IPS-18c (cell line): ENCODE measurements around the gene GALNT14.

ENCODE experiments used
- H3K4me3 ChIP-seq: 2 replicates; pipeline ENCODE4 v1.7.0; 2013; ENCODE audit warnings: low read depth, mild to moderate bottlenecking, low read length, moderate library complexity; ENCODE audit not compliant: insufficient read depth
- H3K9me3 ChIP-seq: one replicate; pipeline ENCODE4 v1.6.1; 2013; ENCODE audit warnings: mild to moderate bottlenecking, low read length, moderate library complexity; ENCODE audit not compliant: control insufficient read depth, insufficient read depth

GALNT14 gene

DNA sequence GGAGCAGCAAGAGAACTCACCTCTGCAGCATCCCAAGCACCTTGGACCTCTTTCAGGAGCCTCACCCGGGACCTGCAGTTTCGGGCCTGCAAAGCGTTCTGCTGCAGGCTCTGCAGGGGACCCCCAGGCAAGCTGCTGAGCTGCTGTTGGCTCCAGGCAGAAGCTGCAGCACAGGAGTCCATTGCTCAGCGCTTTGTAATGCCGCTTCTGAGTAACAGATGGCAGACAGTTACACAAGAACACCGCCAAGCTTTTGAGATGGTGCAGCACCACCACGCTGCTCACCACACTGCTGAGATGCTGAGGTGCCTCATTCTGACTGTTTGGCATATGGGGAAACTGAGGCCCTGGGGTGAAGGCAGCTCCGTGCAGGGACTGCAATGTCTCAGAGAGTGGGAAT, 1.9 kb upstream of the GALNT14 start:
- Histone ChIP-seq H3K4me3 (no peak overlapping the region), H3K9me3 (no peaks in the 10 kb centered on the region)

DNA sequence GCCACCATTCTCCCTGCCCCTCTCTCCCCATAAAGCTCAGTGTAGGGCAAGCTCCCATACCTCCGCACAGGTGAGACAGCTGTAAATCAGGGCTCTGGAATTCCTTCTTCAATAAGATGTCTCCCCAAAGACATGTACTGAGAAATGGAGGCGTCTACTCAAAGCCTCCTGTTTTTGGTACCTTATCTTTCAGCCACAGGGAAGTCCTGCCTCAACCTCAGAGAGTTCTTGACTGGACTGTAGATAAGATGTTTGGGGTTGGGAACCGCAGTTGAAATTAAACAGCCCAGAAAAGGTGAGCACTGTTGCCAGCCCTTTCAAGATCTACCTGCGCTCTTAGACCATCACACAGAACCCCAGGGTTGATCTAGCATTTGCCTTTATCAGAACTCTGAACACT, 1.4 kb upstream of the GALNT14 start:
- H3K4me3 ChIP-seq: no peak overlapping the region
- no peaks in the 10 kb centered on the region for H3K9me3 ChIP-seq

DNA sequence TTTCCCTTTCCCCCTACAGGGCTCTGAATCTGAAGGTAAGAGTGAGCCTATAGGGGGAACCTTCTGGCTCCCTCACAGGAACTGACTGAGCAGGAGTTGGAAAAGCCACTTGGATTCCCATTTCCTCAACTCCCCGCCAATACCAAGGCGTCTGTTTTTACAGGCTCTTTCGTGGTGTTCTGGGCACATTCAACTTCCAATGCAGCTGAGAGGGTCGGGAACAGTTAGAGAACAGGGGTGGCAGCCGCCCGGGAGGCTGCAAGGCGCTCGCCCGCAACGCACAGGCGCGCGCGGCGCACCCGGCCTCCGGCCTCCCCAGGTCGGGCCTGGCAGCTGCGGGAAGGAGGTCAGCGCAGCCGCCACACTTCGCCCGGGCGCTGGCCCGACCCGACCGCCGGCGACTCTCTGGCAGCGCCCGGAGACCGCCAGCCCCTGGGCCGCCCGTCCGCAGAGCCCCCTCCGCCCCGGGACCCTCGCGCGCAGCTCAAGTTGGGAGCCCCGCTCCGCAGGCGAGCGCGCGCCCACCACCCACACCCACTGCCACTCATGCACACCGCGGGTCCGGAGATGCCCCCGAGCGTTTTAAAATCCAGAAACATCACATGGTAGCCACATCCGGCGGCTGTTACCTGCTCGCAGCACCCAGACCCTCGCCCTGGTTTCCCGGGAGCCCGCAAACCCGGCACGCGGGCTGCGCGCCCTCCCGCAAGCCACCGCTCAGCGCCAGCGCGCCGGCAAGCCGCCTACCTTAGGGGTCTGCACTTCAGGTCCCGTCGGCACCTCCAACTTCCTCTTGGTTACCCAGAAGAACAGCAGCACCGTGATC, 816 bp downstream of the GALNT14 start:
- peak overlapping the region; percentile 55 for H3K4me3 ChIP-seq

DNA sequence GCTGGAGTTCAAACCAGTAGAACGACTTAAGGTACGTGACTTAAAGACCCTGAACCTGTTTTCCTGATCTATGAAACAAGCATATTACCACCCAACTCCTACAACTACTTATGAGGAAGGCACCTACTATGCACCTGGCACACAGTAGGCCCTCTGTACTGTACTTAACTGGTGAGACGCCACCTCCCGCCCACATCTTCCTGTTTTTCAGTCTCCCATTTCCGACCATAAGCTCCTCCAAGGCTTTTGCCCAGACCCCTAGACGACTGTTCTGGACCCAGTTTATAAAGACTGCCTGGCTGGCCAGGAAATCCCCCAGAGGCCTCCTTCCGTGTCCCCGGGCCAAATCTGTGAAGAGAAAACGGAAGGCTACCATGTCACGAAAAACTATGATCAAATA, 1.5 kb downstream of the GALNT14 start:
- Histone ChIP-seq H3K9me3 (no peaks in the 10 kb centered on the region), H3K4me3 (no peak overlapping the region; the same call in 1 of the 2 replicates)

More for the DNA sequence above, 816 bp downstream of the GALNT14 start:
- H3K9me3 ChIP-seq: no peaks in the 10 kb centered on the region

DNA sequence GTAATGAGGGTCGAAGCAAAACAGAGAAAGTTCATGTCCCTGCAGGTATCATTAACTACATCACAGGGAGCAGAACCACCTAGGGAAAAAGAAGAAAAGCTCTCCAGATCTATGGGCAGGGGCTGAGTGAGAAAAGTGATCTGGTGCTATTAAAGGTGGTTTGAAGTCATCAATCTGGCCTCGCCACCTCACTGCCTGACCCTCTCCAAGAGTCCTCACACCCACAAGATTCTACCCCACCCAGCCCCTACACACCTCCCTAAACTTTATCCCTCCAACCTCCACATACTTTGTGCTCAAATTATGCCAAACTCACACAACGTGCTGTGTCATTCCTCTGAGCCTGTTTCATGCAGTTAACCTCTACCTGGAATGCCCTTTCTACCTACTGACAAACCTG, 2.2 kb downstream of the GALNT14 start:
- no peak overlapping the region for H3K4me3 ChIP-seq
- H3K9me3 ChIP-seq: no peaks in the 10 kb centered on the region

DNA sequence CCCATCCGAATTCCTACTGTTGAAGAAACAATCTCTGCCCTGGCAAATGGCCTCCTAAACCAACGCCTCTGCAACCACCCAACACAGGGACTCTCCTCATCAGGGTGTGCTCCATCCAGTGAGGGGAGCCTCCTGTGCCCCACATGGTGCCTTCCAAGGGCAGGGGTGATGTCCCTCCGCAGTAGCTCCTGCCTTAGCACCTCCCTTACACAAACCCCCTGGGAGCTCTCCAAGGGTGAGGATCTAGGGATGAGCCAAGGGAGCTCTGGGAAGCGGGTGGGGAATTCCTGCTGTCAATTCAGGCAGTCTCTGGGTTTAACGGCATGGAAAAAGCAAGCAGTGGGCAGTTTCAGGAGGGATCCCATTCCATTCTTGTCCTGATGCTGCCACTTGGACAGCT, 3.8 kb downstream of the GALNT14 start:
- Histone ChIP-seq H3K9me3 (no peaks in the 10 kb centered on the region), H3K4me3 (no peak overlapping the region)

DNA sequence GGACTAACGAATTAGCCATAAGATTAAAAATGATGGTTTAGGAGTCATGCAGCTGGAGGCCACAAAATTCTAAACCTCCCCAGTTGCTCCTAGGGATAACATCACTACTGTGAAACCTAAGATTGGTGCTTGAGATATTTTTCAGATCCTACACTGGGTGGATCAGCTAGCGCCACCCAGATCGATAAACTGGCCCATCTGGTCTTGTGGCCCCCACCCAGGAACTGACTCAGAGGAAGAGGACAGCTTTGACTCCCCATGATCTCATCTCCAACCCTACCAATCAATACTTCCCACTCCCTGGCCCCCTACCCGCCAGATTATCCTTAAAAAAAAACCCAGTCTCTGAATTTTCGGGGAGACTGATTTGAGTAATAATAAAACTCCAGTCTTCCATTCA, 5.5 kb downstream of the GALNT14 start:
- Histone ChIP-seq H3K4me3 (no peak overlapping the region), H3K9me3 (no peaks in the 10 kb centered on the region)

DNA sequence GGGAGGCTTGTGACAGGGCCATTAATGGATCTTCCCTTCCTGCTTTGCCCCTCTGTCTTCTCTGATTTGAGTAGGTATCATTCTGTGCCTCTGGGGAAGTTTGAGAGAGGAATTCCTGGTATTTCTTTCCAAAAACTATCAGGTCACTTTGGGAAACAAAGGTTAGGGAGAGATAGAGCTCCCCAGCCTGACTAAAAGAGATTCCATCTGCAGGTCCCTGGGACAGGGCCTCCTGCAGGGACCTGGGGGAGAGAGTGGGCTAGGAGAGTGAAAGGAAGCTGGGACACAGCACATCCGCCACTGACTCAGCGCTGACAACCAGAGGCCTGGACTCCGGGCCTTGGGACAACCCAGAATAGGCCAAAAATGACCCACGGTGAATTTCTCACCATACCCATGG, 6.4 kb downstream of the GALNT14 start:
- Histone ChIP-seq H3K4me3 (no peak overlapping the region), H3K9me3 (no peaks in the 10 kb centered on the region)

DNA sequence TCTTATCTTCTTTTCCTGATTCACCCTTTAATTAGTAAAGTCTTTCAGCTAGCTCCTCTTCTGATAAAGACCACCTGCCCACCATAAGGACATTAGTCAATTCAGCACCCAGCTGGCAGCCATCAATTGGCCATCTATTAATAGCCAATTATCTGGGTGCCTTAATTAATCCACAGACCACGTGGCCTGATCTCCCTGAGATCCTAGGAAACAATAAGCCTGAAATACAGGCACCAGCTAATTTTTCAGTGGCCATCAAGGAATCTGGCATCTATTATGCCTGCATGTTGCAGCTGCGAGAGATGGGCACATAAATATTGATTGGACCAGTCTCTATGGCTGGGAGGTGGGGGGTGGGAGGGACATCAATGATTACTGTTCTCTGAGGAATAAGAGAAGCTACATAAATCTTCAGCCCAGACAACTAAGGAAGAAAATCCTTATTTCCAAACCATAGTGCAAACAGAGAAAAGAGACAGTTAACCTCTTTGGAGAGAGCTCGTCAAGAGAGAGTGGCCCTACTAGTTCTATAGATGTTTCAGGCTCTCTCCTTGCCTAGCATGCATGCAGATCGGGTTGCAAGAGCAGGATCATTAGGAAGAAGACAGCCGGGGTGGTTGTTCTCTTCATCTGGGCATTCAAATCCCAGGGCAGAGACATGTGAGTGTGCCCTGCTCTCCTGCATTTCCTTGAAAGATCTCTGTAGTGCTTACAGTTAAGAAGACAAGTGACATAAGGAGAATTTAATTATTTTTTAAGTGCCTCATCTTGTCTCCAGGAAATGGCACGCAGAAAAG, 8.7 kb downstream of the GALNT14 start:
- Histone ChIP-seq H3K4me3 (no peak overlapping the region), H3K9me3 (no peaks in the 10 kb centered on the region)

DNA sequence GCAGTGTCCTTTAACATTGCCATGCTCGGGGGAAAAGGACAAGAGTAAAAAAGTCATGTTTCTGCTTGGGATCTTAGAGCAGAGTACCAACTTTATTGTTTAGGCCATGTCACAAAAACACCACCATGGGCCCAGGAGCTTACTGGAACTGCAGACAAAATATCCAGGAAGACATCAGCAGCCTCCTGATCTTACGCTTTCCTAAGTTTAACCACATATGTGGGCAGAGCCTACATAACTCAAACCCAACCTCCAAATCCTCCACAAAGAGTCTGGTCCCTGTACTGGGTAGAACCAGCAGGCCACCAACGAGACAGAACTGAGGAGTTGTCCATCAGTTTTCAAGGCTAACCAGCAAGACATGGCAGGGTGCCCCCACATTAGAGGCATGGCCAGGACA, 10.3 kb downstream of the GALNT14 start:
- H3K4me3 ChIP-seq: no peak overlapping the region
- no peaks in the 10 kb centered on the region for H3K9me3 ChIP-seq

DNA sequence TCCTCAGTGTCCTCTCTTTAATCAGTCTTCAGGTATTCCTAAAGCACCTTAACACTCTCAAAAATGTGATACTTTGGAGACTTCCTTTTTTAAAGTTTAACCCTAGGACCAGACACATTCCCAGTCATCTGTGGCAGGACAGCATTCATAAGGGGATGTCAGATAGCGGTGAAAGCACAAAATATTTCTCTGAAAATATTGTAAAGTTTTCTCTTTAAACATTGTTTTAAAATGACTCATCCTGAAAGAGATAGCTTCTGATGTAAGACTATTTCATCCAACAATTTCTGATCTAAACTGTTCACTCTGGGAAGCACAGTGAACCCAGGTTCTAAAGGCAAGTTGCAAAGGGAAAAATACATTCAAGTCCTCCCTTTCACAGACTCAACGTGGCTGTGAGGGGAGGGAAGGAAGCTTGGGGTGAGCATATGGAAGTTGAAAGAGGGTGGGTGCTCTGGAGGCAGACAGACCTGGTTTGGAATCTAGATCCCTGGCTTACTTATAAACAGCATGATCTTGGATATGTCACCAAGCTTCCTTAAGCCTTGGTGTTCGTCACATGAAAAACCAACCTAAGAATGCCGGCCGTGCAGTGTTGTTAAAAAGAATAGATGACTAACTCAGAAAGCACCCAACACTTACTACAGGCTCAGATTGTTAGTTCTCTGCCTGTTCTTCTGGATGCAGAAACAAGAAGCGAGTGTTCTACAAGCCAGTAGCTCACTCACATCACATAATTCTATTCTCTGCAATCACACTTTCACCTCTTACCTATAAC, 12.1 kb downstream of the GALNT14 start:
- Histone ChIP-seq H3K9me3 (no peaks in the 10 kb centered on the region), H3K4me3 (no peak overlapping the region)

DNA sequence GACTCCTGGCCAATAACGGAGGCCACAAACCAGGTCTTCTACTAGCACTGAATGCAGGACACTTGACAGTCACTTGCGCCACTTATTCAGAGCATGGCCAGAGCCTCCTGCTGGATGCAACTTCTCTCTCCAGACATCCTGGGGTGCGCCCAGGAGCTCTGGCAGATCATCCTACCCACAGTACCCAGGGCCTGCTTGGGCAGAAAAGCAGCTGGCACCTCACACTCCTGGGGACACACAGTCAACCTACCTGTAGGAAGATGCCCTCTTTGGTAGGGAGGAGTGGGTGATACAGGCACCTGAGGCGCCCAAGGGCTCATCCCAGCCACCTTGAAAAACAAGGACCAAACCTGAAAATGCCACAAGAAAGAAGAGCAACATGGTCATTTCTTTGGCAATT, 13.3 kb downstream of the GALNT14 start:
- Histone ChIP-seq H3K4me3 (no peak overlapping the region), H3K9me3 (no peaks in the 10 kb centered on the region)

DNA sequence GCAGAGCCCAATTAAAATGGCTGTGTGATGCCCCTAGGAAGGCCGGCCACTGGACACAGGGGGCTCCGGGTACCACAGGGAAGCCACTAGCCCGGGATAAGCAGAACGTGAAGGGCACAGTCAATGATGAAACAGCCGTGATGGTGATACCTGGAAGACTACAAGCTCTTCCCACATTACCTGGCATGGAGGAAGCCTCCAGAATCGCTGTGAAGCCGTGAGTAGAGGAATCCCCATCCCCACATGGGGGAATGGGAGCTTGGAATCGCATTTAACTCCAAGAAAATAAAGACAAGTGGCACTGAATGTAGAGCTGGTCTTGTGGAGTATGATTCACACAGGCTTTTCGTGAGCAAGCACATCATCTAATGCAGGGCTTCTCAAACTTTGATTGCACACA, 16.1 kb downstream of the GALNT14 start:
- H3K9me3 ChIP-seq: no peaks in the 10 kb centered on the region
- no peak overlapping the region for H3K4me3 ChIP-seq

DNA sequence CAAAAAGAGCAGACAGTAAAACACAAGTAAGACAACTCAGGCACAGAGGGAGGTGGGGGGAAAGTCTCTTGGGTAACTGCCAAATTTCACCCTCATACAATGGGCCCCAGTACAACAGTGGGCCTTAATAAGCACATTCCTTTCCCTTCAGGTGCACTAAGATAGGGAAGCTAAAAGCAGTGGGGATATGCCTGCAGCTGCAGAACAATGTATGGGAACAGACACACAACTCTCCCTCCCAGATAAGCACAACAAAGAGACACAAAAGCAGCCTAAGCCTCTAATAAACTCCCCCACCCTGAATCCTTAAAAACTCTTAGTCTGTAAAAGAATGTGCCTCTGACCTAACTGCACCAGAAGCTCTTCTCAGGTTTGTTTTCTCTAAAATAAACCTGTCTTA, 24.5 kb downstream of the GALNT14 start:
- H3K9me3 ChIP-seq: no peaks in the 10 kb centered on the region

DNA sequence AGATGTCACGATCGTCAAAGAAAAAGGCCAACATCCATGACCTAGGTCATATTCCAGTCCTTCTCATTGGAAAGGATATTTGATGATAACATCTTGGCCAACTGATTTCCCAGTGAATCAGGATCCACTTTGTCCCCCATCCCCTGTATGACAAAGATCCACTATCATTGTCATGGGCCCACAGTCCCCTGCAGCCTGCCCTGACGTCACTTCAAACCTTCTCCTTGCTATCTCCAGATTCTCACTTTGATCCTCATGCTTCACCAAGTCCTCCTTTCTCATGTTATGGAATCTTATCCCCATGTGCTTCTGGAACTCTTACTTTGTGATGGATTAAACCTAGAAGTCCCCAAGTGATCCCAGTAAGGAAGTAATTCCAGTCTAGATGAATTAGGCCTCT, 25.7 kb downstream of the GALNT14 start:
- no peaks in the 10 kb centered on the region for H3K9me3 ChIP-seq
- no peak overlapping the region for H3K4me3 ChIP-seq

More for the DNA sequence above, 24.5 kb downstream of the GALNT14 start:
- no peak overlapping the region for H3K4me3 ChIP-seq

DNA sequence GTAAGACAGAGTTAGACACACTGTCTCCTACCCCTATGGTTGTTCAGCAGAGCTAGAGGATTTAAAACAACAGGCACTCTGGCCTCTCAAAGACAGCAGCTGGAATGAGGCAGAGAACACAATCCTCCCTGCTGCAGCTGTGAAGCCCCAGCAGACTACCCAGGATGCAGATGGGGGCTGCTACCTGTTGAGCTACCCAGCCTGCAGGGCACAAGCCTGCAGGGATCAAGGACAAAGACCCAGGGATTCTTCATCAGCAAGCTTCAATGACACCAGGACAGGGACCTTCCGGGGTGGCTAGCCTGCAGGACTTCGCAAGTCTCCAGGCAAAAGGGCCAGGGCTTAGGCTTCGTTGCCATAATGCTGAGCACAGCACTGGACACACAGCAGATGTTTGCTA, 27.2 kb downstream of the GALNT14 start:
- H3K4me3 ChIP-seq: no peak overlapping the region
- H3K9me3 ChIP-seq: no peaks in the 10 kb centered on the region

DNA sequence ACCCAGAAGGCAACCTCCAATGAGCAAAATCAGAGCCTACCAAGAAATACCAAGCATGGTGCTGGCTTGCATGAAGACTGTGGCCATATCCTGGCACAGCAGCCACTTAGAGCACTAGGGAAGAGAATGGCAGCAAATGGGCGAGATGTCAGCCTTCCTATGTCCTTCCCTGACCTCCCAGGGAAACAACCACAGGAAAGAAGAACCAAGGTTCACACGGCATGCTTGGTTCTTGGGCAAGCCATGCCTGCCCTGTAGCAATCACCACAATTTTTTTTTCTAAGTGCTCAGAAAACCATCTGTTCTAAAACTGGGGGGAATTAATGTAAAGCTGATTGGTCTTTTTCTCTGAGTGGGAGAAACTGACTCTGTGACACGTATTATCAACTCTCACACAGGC, 27.8 kb downstream of the GALNT14 start:
- H3K9me3 ChIP-seq: no peaks in the 10 kb centered on the region
- H3K4me3 ChIP-seq: no peak overlapping the region
